Endothelial cell (in vitro differentiated cells): ENCODE measurements around the gene CCDC9B. TPM values are rescaled to one million over a fixed set of nuclear protein-coding genes. Genes with fewer than 3 reads are reported as not detected.
A peak's percentile ranks its signal among the peaks of the same experiment; 100 is the strongest.

Source experiments
- DNase-seq: peaks from one replicate; pipeline ENCODE4 v3.0.0; 2021; ENCODE audit warnings: low spot score
- H3K27ac Mint-ChIP-seq: one replicate; pipeline ENCODE4 v1.8.0; 2021; ENCODE audit warnings: mixed read lengths, inconsistent platforms; ENCODE audit not compliant: unreplicated experiment
- H3K27me3 Mint-ChIP-seq: one replicate; pipeline ENCODE4 v1.8.0; 2021; ENCODE audit warnings: mild to moderate bottlenecking, moderate library complexity, mixed read lengths, inconsistent platforms; ENCODE audit not compliant: unreplicated experiment
- H3K36me3 Mint-ChIP-seq: one replicate; pipeline ENCODE4 v1.8.0; 2021; ENCODE audit warnings: mild to moderate bottlenecking, low read depth, mixed read lengths, inconsistent platforms; ENCODE audit not compliant: unreplicated experiment
- H3K4me1 Mint-ChIP-seq: one replicate; pipeline ENCODE4 v1.8.0; 2021; ENCODE audit warnings: mild to moderate bottlenecking, mixed read lengths, inconsistent platforms; ENCODE audit not compliant: unreplicated experiment
- H3K4me3 Mint-ChIP-seq: one replicate; pipeline ENCODE4 v1.8.0; 2021; ENCODE audit warnings: mild to moderate bottlenecking, mixed read lengths, inconsistent platforms; ENCODE audit not compliant: unreplicated experiment
- H3K9me3 Mint-ChIP-seq: one replicate; pipeline ENCODE4 v1.8.0; 2021; ENCODE audit warnings: mixed read lengths, inconsistent platforms; ENCODE audit not compliant: unreplicated experiment
- CTCF ChIP-seq: fragments of 200-600 bp; sonication (generic); IDR thresholded peaks from one replicate; pipeline ENCODE4 v1.5.0; 2021; ENCODE audit warnings: antibody characterized with exemption; ENCODE audit not compliant: unreplicated experiment
- total RNA-seq: library from RNA; stranded (reverse); fragmentation: NEBNext Ultra II Directional; extraction: Animal tissue kit (Norgen Biotek cat#: 25700); gene quantifications from one replicate; pipeline ENCODE4 v1.2.1, GENCODE V29; 2021; ENCODE audit not compliant: unreplicated experiment

Gene CCDC9B
- total RNA-seq, 1 donor from 2014 or later = 0.92 TPM

- Mint-ChIP-seq H3K4me1 (peaks cover 2% of the 10 kb centered on the region), H3K4me3 (no peak overlapping the region), H3K27ac (peak overlapping the region; percentile 43), H3K9me3 (no peaks in the 10 kb centered on the region), H3K36me3 (peaks cover 3% of the 10 kb centered on the region), H3K27me3 (peaks cover 11% of the 10 kb centered on the region)
- no peak for TF ChIP-seq CTCF
- DNase-seq = no peak
Observed at GRCh38 chr15:40365624-40366456, 25.1 kb upstream of the CCDC9B start.

DNA sequence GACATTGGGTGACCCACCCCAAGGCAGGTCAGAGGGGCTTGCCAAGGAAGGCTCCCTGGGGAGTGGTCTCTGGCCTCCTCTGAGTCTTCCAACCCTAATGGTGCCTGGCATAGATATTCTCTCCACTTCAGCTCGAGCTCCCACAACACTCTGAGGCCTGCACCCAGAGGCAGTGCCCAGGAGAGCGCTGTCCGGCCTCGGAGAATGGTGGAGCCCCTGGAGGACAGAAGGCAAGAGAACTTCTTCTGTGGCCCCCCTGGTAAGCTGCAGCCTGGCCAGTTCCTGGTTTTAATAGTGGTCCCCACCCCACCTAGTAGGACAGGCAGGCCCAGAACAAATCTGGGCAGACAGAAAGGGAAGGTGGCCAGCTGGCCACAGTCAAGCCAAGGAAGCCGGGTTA lies 24.3 kb upstream of the CCDC9B start:
- Mint-ChIP-seq H3K27me3 (peaks cover 12% of the 10 kb centered on the region), H3K36me3 (peaks cover 3% of the 10 kb centered on the region), H3K9me3 (no peaks in the 10 kb centered on the region), H3K27ac (no peak overlapping the region), H3K4me1 (no peaks in the 10 kb centered on the region), H3K4me3 (no peak overlapping the region)
- DNase-seq = no peak
- no peak for TF ChIP-seq CTCF

DNA sequence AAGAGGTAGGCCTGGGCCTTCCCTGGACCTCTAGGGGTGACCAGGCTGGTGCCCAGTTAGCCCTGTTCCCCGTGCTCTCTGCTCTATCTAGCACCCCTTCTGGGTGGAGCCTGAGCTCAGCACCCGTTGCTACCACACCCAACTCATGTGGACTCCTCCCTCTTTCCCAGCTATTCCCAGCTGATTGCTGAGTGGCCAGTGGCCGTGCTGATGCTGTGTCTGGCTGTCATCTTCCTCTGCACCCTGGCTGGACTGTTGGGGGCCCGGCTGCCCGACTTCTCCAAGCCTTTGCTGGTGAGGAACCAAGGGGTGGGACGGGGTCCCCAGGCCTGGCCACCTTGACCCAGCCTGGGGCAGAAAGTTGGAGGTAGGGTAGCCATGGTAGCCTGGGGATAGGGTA lies 23.5 kb upstream of the CCDC9B start:
- Mint-ChIP-seq H3K27me3 (peaks cover 14% of the 10 kb centered on the region), H3K4me1 (no peaks in the 10 kb centered on the region), H3K9me3 (no peaks in the 10 kb centered on the region), H3K4me3 (no peak overlapping the region), H3K27ac (no peak overlapping the region), H3K36me3 (peaks cover 3% of the 10 kb centered on the region)
- DNase-seq = no peak
- no peak for TF ChIP-seq CTCF

GRCh38 chr15:40363611-40364010 lies 22.9 kb upstream of the CCDC9B start:
- Mint-ChIP-seq H3K36me3 (no peaks in the 10 kb centered on the region), H3K4me1 (no peaks in the 10 kb centered on the region), H3K27me3 (peaks cover 13% of the 10 kb centered on the region), H3K4me3 (no peak overlapping the region), H3K27ac (no peak overlapping the region), H3K9me3 (no peaks in the 10 kb centered on the region)
- DNase-seq = no peak
- no peak for TF ChIP-seq CTCF

DNA sequence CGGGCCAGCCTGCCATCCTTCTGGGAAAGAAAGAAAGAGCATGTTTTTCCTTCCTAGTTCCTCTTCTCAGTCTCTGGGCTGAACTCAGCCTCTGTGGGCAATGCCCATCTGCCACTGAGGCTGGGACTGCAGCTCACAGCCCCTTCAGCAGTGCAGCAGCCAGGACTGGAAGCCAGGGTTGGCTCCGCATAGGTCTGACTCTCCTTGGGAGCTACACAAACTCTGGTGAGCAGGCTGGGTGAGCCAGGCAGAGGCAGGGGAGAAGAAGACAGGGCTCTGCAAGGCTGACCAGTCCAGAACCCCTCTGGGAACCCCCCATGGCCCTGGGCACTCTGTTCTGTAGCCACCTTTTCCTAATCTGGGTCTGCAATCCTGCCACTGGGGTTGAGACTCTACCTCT lies 20.9 kb upstream of the CCDC9B start:
- no peak overlapping the region for H3K27ac Mint-ChIP-seq
- peaks cover 19% of the 10 kb centered on the region for H3K27me3 Mint-ChIP-seq
- no peaks in the 10 kb centered on the region for H3K36me3 Mint-ChIP-seq
- H3K4me1 Mint-ChIP-seq = no peaks in the 10 kb centered on the region
- no peak for TF ChIP-seq CTCF
- H3K9me3 Mint-ChIP-seq = no peaks in the 10 kb centered on the region
- no peak overlapping the region for H3K4me3 Mint-ChIP-seq
- no peak for DNase-seq
